Upper lobe of left lung (tissue), 6 donors: ENCODE measurements around the gene NUP210L. TPM values are rescaled to one million over a fixed set of nuclear protein-coding genes. Genes with fewer than 3 reads are reported as not detected.

Source experiments
- ATAC-seq, 2 donors: fragments of 200-7000 bp; cut with Tn5 transposase; one replicate each; pipeline ENCODE4 v1.9.1; 2022; ENCODE audit warnings: mild to moderate bottlenecking in 2 of 2, moderate library complexity in 2 of 2; ENCODE audit not compliant: low FRiP score in 2 of 2
- DNase-seq, 2 donors: peaks; one replicate each; pipeline ENCODE4 v3.0.0-alpha.2; 2019 to 2020
- H3K27ac ChIP-seq, 4 donors: fragments of 200-600 bp; sonication (generic); one replicate each; pipeline ENCODE4 v1.5.1; 2016 to 2019
- H3K27me3 ChIP-seq, 4 donors: fragments of 200-600 bp; sonication (generic); one replicate each; pipeline ENCODE4 v1.5.1; 2017 to 2019
- H3K36me3 ChIP-seq, 4 donors: fragments of 200-600 bp; sonication (generic); one replicate each; pipeline ENCODE4 v1.5.1; 2016 to 2019
- H3K4me1 ChIP-seq, 4 donors: fragments of 200-600 bp; sonication (generic); one replicate each; pipeline ENCODE4 v1.5.1; 2018 to 2019
- H3K4me3 ChIP-seq, 4 donors: fragments of 200-600 bp; sonication (generic); one replicate each; pipeline ENCODE4 v1.5.1; 2017 to 2019; ENCODE audit warnings: mild to moderate bottlenecking in 2 of 4, moderate library complexity in 1 of 4
- H3K9me3 ChIP-seq, 4 donors: fragments of 200-600 bp; sonication (generic); one replicate each; pipeline ENCODE4 v1.5.1; 2018 to 2019
- CTCF ChIP-seq, 6 experiments: fragments of 450-650 bp in 4 of 6; fragments of 200-600 bp in 2 of 6; sonication (generic) in 2 of 6; IDR thresholded peaks; one replicate each; pipeline ENCODE4 v1.5.1; 2016 to 2019; ENCODE audit warnings: antibody characterized with exemption in 6 of 6
- EP300 ChIP-seq, 4 donors: sonication (generic); formaldehyde crosslinking; IDR thresholded peaks; one replicate each; pipeline ENCODE4 v1.5.1; 2017; ENCODE audit warnings: antibody characterized with exemption in 4 of 4, control low read depth in 2 of 4
- POLR2A ChIP-seq, 4 donors: fragments of 450-650 bp; IDR thresholded peaks; one replicate each; pipeline ENCODE4 v1.5.1; 2016 to 2017; ENCODE audit warnings: antibody characterized with exemption in 4 of 4, mild to moderate bottlenecking in 2 of 4
- POLR2AphosphoS5 ChIP-seq, 2 donors: sonication (generic); formaldehyde crosslinking; IDR thresholded peaks; one replicate each; pipeline ENCODE4 v1.5.1; 2017; ENCODE audit warnings: antibody characterized with exemption in 2 of 2
- WGBS, 2 donors: methylation state at CpG; one replicate each; pipeline ENCODE4 v1.1.5; 2017 to 2018; 5-methylcytosine and 5-hydroxymethylcytosine counted together
- total RNA-seq, 6 donors: library from RNA; depleted of rRNA in 4 of 6; stranded (reverse); fragments of >200 nt in 4 of 6; gene quantifications; one replicate each; pipeline versions ENCODE4 v1.1.0 to v1.2.1, GENCODE V29; 2016 to 2021
- donor health status: DM: no; HTN: no; CAD: no; lungs with moderate emphysema.
- donor health status: DM: no; HTN: yes; CAD: no; lungs with severe emphysema.

The NUP210L gene
- total RNA-seq, 6 donors from 2014 or later = 0.11 to 0.91 (median 0.30) TPM; not detected in 2

GRCh38 chr1:153946622-153947241 lies 208.1 kb downstream of the NUP210L start, which contains the start of gene DENND4B:
DENND4B (minus strand) TSS chr1:153946718; CDS start chr1:153944374, 2,344 bp downstream.
- TF ChIP-seq POLR2A (IDR thresholded peaks at IDR 0.05) (no peak), EP300 (IDR thresholded peaks at IDR 0.05) (no peak), POLR2AphosphoS5 (IDR thresholded peaks at IDR 0.05) (peak; percentile 51), CTCF (IDR thresholded peaks at IDR 0.05) (peak; percentile 94 to 100 (median 96))
- Histone ChIP-seq H3K36me3 (peaks cover 19 to 68% (median 48%) of the 10 kb centered on the region in 4 donors), H3K9me3 (no peaks in the 10 kb centered on the region), H3K27me3 (no peaks in the 10 kb centered on the region), H3K4me1 (peaks cover 22 to 31% (median 28%) of the 10 kb centered on the region in 4 donors), H3K4me3 (peak within 1 kb of the TSS; percentile 60 to 99 (median 98)), H3K27ac (peak within 1 kb of the TSS; percentile 98 to 100 (median 98))
- ATAC-seq (peak; percentile 89 to 92), DNase-seq (peak; percentile 90 to 96)
- 10 to 37% methylated on average over 5 to 19 of the region's 28 CpGs for WGBS, 2 donors

- H3K4me1 ChIP-seq = peaks cover 22 to 31% (median 28%) of the 10 kb centered on the region in 4 donors
- peak overlapping the region; percentile 60 to 99 (median 98) for H3K4me3 ChIP-seq
- peaks cover 12 to 68% (median 48%) of the 10 kb centered on the region in 4 donors for H3K36me3 ChIP-seq
- TF ChIP-seq EP300 (IDR thresholded peaks at IDR 0.05) = peak in 2 of 4 donors; percentile 13 to 75
- TF ChIP-seq CTCF (IDR thresholded peaks at IDR 0.05) = no peak
- peak; percentile 88 to 89 for TF ChIP-seq POLR2AphosphoS5 (IDR thresholded peaks at IDR 0.05)
- TF ChIP-seq POLR2A (IDR thresholded peaks at IDR 0.05) = peak in 3 of 4 donors; percentile 19 to 68 (median 55)
- no peaks in the 10 kb centered on the region for H3K27me3 ChIP-seq
- ATAC-seq (peak; percentile 90 to 93), DNase-seq (peak; percentile 94 to 97)
- peak overlapping the region; percentile 98 to 100 (median 98) for H3K27ac ChIP-seq
- WGBS, 2 donors = 0 to 1% methylated on average over 16 to 56 of the region's 95 CpGs
- no peaks in the 10 kb centered on the region for H3K9me3 ChIP-seq
Measured at GRCh38 chr1:153945795-153946621, 208.9 kb downstream of the NUP210L start.

- DNase-seq (peak in 1 of 2 donors; percentile 79), ATAC-seq (peak; percentile 66 to 68)
- Histone ChIP-seq H3K4me3 (peak overlapping the region; percentile 60 to 99 (median 98)), H3K4me1 (peaks cover 22 to 31% (median 28%) of the 10 kb centered on the region in 4 donors), H3K36me3 (peaks cover 13 to 68% (median 48%) of the 10 kb centered on the region in 4 donors), H3K27ac (peak overlapping the region; percentile 98 to 100 (median 98)), H3K9me3 (no peaks in the 10 kb centered on the region), H3K27me3 (no peaks in the 10 kb centered on the region)
- WGBS, 2 donors = 15 to 16% methylated on average over 9 to 12 of the region's 12 CpGs
- TF ChIP-seq EP300 (IDR thresholded peaks at IDR 0.05) = no peak
- peak; percentile 26 to 66 for TF ChIP-seq POLR2AphosphoS5 (IDR thresholded peaks at IDR 0.05)
- TF ChIP-seq CTCF (IDR thresholded peaks at IDR 0.05) = no peak
- TF ChIP-seq POLR2A (IDR thresholded peaks at IDR 0.05) = peak in 1 of 4 donors; percentile 37
Measured at GRCh38 chr1:153945131-153945794, 209.6 kb downstream of the NUP210L start.

GRCh38 chr1:153944827-153945117 lies 210.1 kb downstream of the NUP210L start:
- TF ChIP-seq POLR2A (IDR thresholded peaks at IDR 0.05) = no peak
- TF ChIP-seq EP300 (IDR thresholded peaks at IDR 0.05) = no peak
- TF ChIP-seq CTCF (IDR thresholded peaks at IDR 0.05) = no peak
- no peak for TF ChIP-seq POLR2AphosphoS5 (IDR thresholded peaks at IDR 0.05)
- WGBS, 2 donors = 28 to 49% methylated on average over 3 of the region's 3 CpGs
- H3K27ac ChIP-seq = peak overlapping the region; percentile 98 to 100 (median 98)

More at GRCh38 chr1:153944827-153945117, 210.1 kb downstream of the NUP210L start:
- Histone ChIP-seq H3K27me3 (no peaks in the 10 kb centered on the region), H3K4me3 (peak overlapping the region in 3 of 4 donors; percentile 97 to 99 (median 98)), H3K36me3 (peaks cover 10 to 68% (median 49%) of the 10 kb centered on the region in 4 donors), H3K4me1 (peaks cover 22 to 31% (median 28%) of the 10 kb centered on the region in 4 donors), H3K9me3 (no peaks in the 10 kb centered on the region)
- DNase-seq (no peak), ATAC-seq (no peak)
